Activated CD8-positive, alpha-beta memory T cell treated with anti-CD3 and anti-CD28 coated beads for 36 hours (primary cell): ENCODE measurements around the gene MUTYH. TPM values are rescaled to one million over a fixed set of nuclear protein-coding genes. Genes with fewer than 3 reads are reported as not detected.

ENCODE experiments used
- CTCF ChIA-PET: fragments of 350-600 bp; sonication (Branson Sonifier 250); formaldehyde crosslinking; loops from one replicate; lab custom pipeline; 2021; ENCODE audit warnings: antibody characterized with exemption; lab: Charles Lee
- POLR2A ChIA-PET: fragments of 350-600 bp; sonication (Branson Sonifier 250); formaldehyde crosslinking; loops from one replicate; lab custom pipeline; 2021; ENCODE audit warnings: antibody characterized with exemption; lab: Charles Lee
- total RNA-seq, 2 experiments: library from RNA; stranded (reverse); gene quantifications; one replicate each; pipeline ENCODE4 v1.2.3, GENCODE V29; 2021

The MUTYH gene
- total RNA-seq, 2 experiments from 2014 or later = 62.9 to 64.5 TPM

GRCh38 chr1:45328680-45329079 is 11.6 kb downstream of the MUTYH start:
- ChIA-PET POLR2A (interaction anchor here (2.5 to 3.3 kb wide), 2 partner anchors 11 to 317 kb away, joined by 13 to 63 read pairs; partner anchors contain the start of genes HECTD3, MUTYH, TOE1 and UROD), CTCF (interaction anchor here (0.7 to 3.4 kb wide), 3 partner anchors 11 to 28 kb away, joined by 3 to 25 read pairs (median 3); partner anchors contain the start of genes MUTYH and TOE1)

GRCh38 chr1:45327644-45328515 is 12.4 kb downstream of the MUTYH start:
- ChIA-PET POLR2A (interaction anchor here (1.4 to 3.3 kb wide), 4 partner anchors 12 to 316 kb away, joined by 3 to 63 read pairs (median 10); partner anchors contain the start of genes HECTD3, MUTYH, TOE1 and UROD), CTCF (interaction anchor here (0.6 to 3.4 kb wide), 9 partner anchors 8 to 165 kb away, joined by 3 to 25 read pairs (median 3); partner anchors contain the start of genes MUTYH and TOE1)

- CTCF ChIA-PET = interaction anchor here (0.8 to 3.4 kb wide), 9 partner anchors 9 to 315 kb away, joined by 3 to 25 read pairs (median 3); partner anchors contain the start of genes MUTYH, TOE1 and UROD
- POLR2A ChIA-PET = interaction anchor here (1.0 to 3.3 kb wide), 7 partner anchors 12 to 315 kb away, joined by 3 to 63 read pairs (median 5); partner anchors contain the start of genes AKR1A1, HECTD3, MUTYH and PRDX1
Measured at GRCh38 chr1:45326627-45327623, 13.3 kb downstream of the MUTYH start, which contains the start of gene HPDL. Gene HPDL (plus strand): TSS chr1:45326895. CDS start chr1:45327149, 254 bp downstream.

GRCh38 chr1:45325851-45326506 is 14.3 kb downstream of the MUTYH start:
- CTCF ChIA-PET = interaction anchor here (1.6 to 3.4 kb wide), 3 partner anchors 10 to 312 kb away, joined by 4 to 25 read pairs (median 6); partner anchors contain the start of genes MUTYH and TOE1
- POLR2A ChIA-PET = interaction anchor here (1.0 to 3.3 kb wide), 8 partner anchors 11 to 314 kb away, joined by 3 to 63 read pairs (median 5); partner anchors contain the start of genes AKR1A1, HECTD3, MUTYH and PRDX1

GRCh38 chr1:45322486-45323040 is 17.7 kb downstream of the MUTYH start:
- ChIA-PET CTCF (no interaction called here), POLR2A (interaction anchor here (0.6 kb wide), 1 partner anchor 103 kb away, joined by 4 read pairs; no protein-coding TSS in a partner anchor)

GRCh38 chr1:45321444-45321843 is 18.8 kb downstream of the MUTYH start:
- ChIA-PET CTCF (interaction anchor here (1.1 kb wide), 1 partner anchor 30 kb away, joined by 3 read pairs; no protein-coding TSS in a partner anchor), POLR2A (no interaction called here)

GRCh38 chr1:45319761-45320160 is 20.5 kb downstream of the MUTYH start:
- CTCF ChIA-PET = interaction anchor here (0.6 to 1.0 kb wide), 2 partner anchors 13 to 462 kb away, joined by 3 read pairs; no protein-coding TSS in a partner anchor

GRCh38 chr1:45317166-45317565 is 23.1 kb downstream of the MUTYH start:
- CTCF ChIA-PET = interaction anchor here (1.3 kb wide), 1 partner anchor 12 kb away, joined by 3 read pairs; no protein-coding TSS in a partner anchor
- POLR2A ChIA-PET = no interaction called here

More at GRCh38 chr1:45319761-45320160, 20.5 kb downstream of the MUTYH start:
- POLR2A ChIA-PET = no interaction called here

- ChIA-PET POLR2A (interaction anchor here (1.1 to 1.9 kb wide), 2 partner anchors 11 to 13 kb away, joined by 3 to 5 read pairs; partner anchors contain the start of gene HPDL), CTCF (no interaction called here)
Measured at GRCh38 chr1:45314266-45314665, 26.0 kb downstream of the MUTYH start.

GRCh38 chr1:45306905-45307304 is 33.3 kb downstream of the MUTYH start:
- ChIA-PET CTCF (interaction anchor here (0.6 to 3.5 kb wide), 4 partner anchors 13 to 293 kb away, joined by 3 to 15 read pairs (median 9); partner anchors contain the start of genes MUTYH and TOE1), POLR2A (interaction anchor here (1.0 to 2.1 kb wide), 2 partner anchors 20 to 35 kb away, joined by 3 to 8 read pairs; partner anchors contain the start of gene HPDL)

GRCh38 chr1:45306319-45306718 is 33.9 kb downstream of the MUTYH start:
- CTCF ChIA-PET = interaction anchor here (1.0 to 3.5 kb wide), 4 partner anchors 14 to 293 kb away, joined by 3 to 15 read pairs (median 9); partner anchors contain the start of genes HPDL, MUTYH and TOE1
- POLR2A ChIA-PET = interaction anchor here (1.0 to 2.1 kb wide), 4 partner anchors 20 to 585 kb away, joined by 3 to 13 read pairs (median 6); partner anchors contain the start of genes HPDL, MUTYH and TOE1

- POLR2A ChIA-PET = interaction anchor here (0.8 to 2.1 kb wide), 3 partner anchors 21 to 574 kb away, joined by 5 to 13 read pairs (median 8); partner anchors contain the start of genes HPDL, MUTYH and TOE1
- CTCF ChIA-PET = interaction anchor here (0.9 to 3.1 kb wide), 4 partner anchors 22 to 294 kb away, joined by 3 to 15 read pairs (median 4); partner anchors contain the start of genes HECTD3 and HPDL
Measured at GRCh38 chr1:45305231-45305630, 35.0 kb downstream of the MUTYH start.

GRCh38 chr1:45304311-45305081 is 35.7 kb downstream of the MUTYH start:
- CTCF ChIA-PET = interaction anchor here (0.9 to 8.0 kb wide), 8 partner anchors 23 to 505 kb away, joined by 3 to 119 read pairs (median 3); partner anchors contain the start of genes HECTD3, HPDL, MUTYH and PLK3
- POLR2A ChIA-PET = interaction anchor here (1.2 to 2.0 kb wide), 8 partner anchors 35 to 574 kb away, joined by 3 to 28 read pairs (median 9); partner anchors contain the start of genes EIF2B3, HECTD3, MUTYH and PLK3

- POLR2A ChIA-PET = interaction anchor here (0.5 to 1.7 kb wide), 16 partner anchors 23 to 638 kb away, joined by 3 to 28 read pairs (median 4); partner anchors contain the start of genes CCDC163, EIF2B3, HECTD3 and HPDL
- CTCF ChIA-PET = interaction anchor here (0.6 to 8.2 kb wide), 12 partner anchors 11 to 504 kb away, joined by 3 to 119 read pairs (median 3); partner anchors contain the start of genes CCDC163, HECTD3, MMACHC and MUTYH
Measured at GRCh38 chr1:45303520-45304310, 36.5 kb downstream of the MUTYH start.
